ENCODE results near the gene BBX.

GRCh38 chr3:107737914-107738313 is 215.2 kb downstream of the BBX start:
- no peak for TF ChIP-seq POLR2A (IDR thresholded peaks at IDR 0.05)
- TF ChIP-seq CTCF (IDR thresholded peaks at IDR 0.05), result no peak

Measured in lower leg skin (tissue), 3 donors.